GM18505 (cell line): ENCODE data around the gene PPM1H.
"Not testable (repeated sequence)": the region's sequence is repeated elsewhere in the genome, so short reads cannot be mapped to it uniquely, and the experiment has no call there.

Experiments
- ATAC-seq: cut with Tn5 transposase; IDR thresholded peaks from one replicate; pipeline ENCODE4 v1.9.1; 2021; ENCODE audit not compliant: unreplicated experiment
- POLR2A ChIP-seq: IDR thresholded peaks from 4 replicates; pipeline ENCODE4 v1.6.1; 2011; ENCODE audit warnings: borderline replicate concordance; ENCODE audit not compliant: insufficient read depth, insufficient read length; ENCODE audit errors: extremely low read depth

PPM1H gene

GRCh38 chr12:62888454-62889110, 46.4 kb downstream of the PPM1H start:
- TF ChIP-seq POLR2A: no peak
- ATAC-seq: no peak

- no peak for TF ChIP-seq POLR2A
- no peak for ATAC-seq
These were observed 48.2 kb downstream of the PPM1H start for GRCh38 chr12:62886796-62887195.

- no peak for ATAC-seq
- TF ChIP-seq POLR2A: no peak
These were observed 49.7 kb downstream of the PPM1H start for GRCh38 chr12:62885242-62885641.

- not testable (repeated sequence) for ATAC-seq
These were observed 50.1 kb downstream of the PPM1H start for GRCh38 chr12:62884832-62885231.

GRCh38 chr12:62882696-62883095, 52.3 kb downstream of the PPM1H start:
- no peak for TF ChIP-seq POLR2A
- no peak for ATAC-seq

GRCh38 chr12:62882140-62882539, 52.8 kb downstream of the PPM1H start:
- ATAC-seq: no peak
- no peak for TF ChIP-seq POLR2A

- ATAC-seq: no peak
- TF ChIP-seq POLR2A: no peak
These were observed 55.3 kb downstream of the PPM1H start for GRCh38 chr12:62879691-62880090.

GRCh38 chr12:62879228-62879627, 55.7 kb downstream of the PPM1H start:
- not testable (repeated sequence) for ATAC-seq

- TF ChIP-seq POLR2A: no peak
- ATAC-seq: no peak
These were observed 56.7 kb downstream of the PPM1H start for GRCh38 chr12:62878211-62878610.

- no peak for ATAC-seq
- TF ChIP-seq POLR2A: no peak
These were observed 57.9 kb downstream of the PPM1H start for GRCh38 chr12:62876938-62877548.

- no peak for TF ChIP-seq POLR2A
- ATAC-seq: no peak
These were observed 61.0 kb downstream of the PPM1H start for GRCh38 chr12:62873826-62874448.

- ATAC-seq: no peak
- TF ChIP-seq POLR2A: no peak
These were observed 61.7 kb downstream of the PPM1H start for GRCh38 chr12:62873116-62873825.

GRCh38 chr12:62868820-62869219, 66.1 kb downstream of the PPM1H start:
- no peak for TF ChIP-seq POLR2A
- no peak for ATAC-seq
